IgD-negative memory B cell (primary cell): ENCODE data around the gene USP24. TPM values are rescaled to one million over a fixed set of nuclear protein-coding genes. Genes with fewer than 3 reads are reported as not detected.
A peak's percentile ranks its signal among the peaks of the same experiment; 100 is the strongest.

Experiments
- H3K27ac Mint-ChIP-seq, 3 donors: one replicate each; pipeline ENCODE4 v1.8.0; 2020 to 2022; ENCODE audit warnings: mild to moderate bottlenecking in 3 of 3, mixed read lengths in 3 of 3, moderate library complexity in 1 of 3
- H3K27me3 Mint-ChIP-seq: one replicate; pipeline ENCODE4 v1.8.0; 2021; ENCODE audit warnings: mixed read lengths
- H3K36me3 Mint-ChIP-seq: one replicate; pipeline ENCODE4 v1.8.0; 2020; ENCODE audit warnings: mild to moderate bottlenecking, mixed read lengths
- H3K4me1 Mint-ChIP-seq, 3 donors: one replicate each; pipeline ENCODE4 v1.8.0; 2020 to 2022; ENCODE audit warnings: mixed read lengths in 3 of 3, mild to moderate bottlenecking in 1 of 3
- H3K4me3 Mint-ChIP-seq, 4 donors: one replicate each; pipeline ENCODE4 v1.8.0; 2020 to 2022; ENCODE audit warnings: mild to moderate bottlenecking in 4 of 4, mixed read lengths in 4 of 4, moderate library complexity in 3 of 4
- H3K9me3 Mint-ChIP-seq, 3 donors: one replicate each; pipeline ENCODE4 v1.8.0; 2020 to 2021; ENCODE audit warnings: mixed read lengths in 3 of 3, mild to moderate bottlenecking in 1 of 3
- polyA plus RNA-seq: library from polyadenylated mRNA; unstranded; fragments of 300-500 nt; fragmentation: Illumina TruSeq; gene quantifications from one replicate; pipeline ENCODE4 v1.2.3, GENCODE V29; 2021

The USP24 gene
- polyA plus RNA-seq, 1 donor from 2014 or later, result 10.2 TPM

- peaks cover 1% of the 10 kb centered on the region for H3K36me3 Mint-ChIP-seq
- no peak overlapping the region for H3K4me3 Mint-ChIP-seq
- H3K9me3 Mint-ChIP-seq, result no peaks in the 10 kb centered on the region
- no peak overlapping the region for H3K27ac Mint-ChIP-seq
- H3K27me3 Mint-ChIP-seq, result no peaks in the 10 kb centered on the region
- no peaks in the 10 kb centered on the region for H3K4me1 Mint-ChIP-seq
Observed at GRCh38 chr1:55076356-55076755, 138.8 kb downstream of the USP24 start.

- Mint-ChIP-seq H3K4me1 (no peaks in the 10 kb centered on the region), H3K9me3 (no peaks in the 10 kb centered on the region), H3K36me3 (peaks cover 7% of the 10 kb centered on the region), H3K27ac (no peak overlapping the region), H3K27me3 (no peaks in the 10 kb centered on the region), H3K4me3 (no peak overlapping the region)
Observed at GRCh38 chr1:55074455-55074854, 140.7 kb downstream of the USP24 start.

GRCh38 chr1:55073187-55073916 lies 141.8 kb downstream of the USP24 start:
- no peak overlapping the region for H3K4me3 Mint-ChIP-seq
- H3K27me3 Mint-ChIP-seq, result no peaks in the 10 kb centered on the region
- peaks cover 7% of the 10 kb centered on the region for H3K36me3 Mint-ChIP-seq
- no peaks in the 10 kb centered on the region for H3K4me1 Mint-ChIP-seq
- no peaks in the 10 kb centered on the region for H3K9me3 Mint-ChIP-seq
- H3K27ac Mint-ChIP-seq, result peak overlapping the region in 1 of 3 donors; percentile 8

GRCh38 chr1:55071477-55071876 lies 143.7 kb downstream of the USP24 start:
- Mint-ChIP-seq H3K27me3 (no peaks in the 10 kb centered on the region), H3K4me3 (no peak overlapping the region), H3K27ac (peak overlapping the region in 1 of 3 donors; percentile 61)

GRCh38 chr1:55070293-55071164 lies 144.6 kb downstream of the USP24 start:
- Mint-ChIP-seq H3K36me3 (peaks cover 5% of the 10 kb centered on the region), H3K27me3 (no peaks in the 10 kb centered on the region), H3K4me1 (no peaks in the 10 kb centered on the region), H3K4me3 (peak overlapping the region in 2 of 4 donors; percentile 19 to 44), H3K27ac (peak overlapping the region in 2 of 3 donors; percentile 55 to 77), H3K9me3 (no peaks in the 10 kb centered on the region)

More at GRCh38 chr1:55071477-55071876, 143.7 kb downstream of the USP24 start:
- Mint-ChIP-seq H3K4me1 (no peaks in the 10 kb centered on the region), H3K36me3 (peaks cover 5% of the 10 kb centered on the region), H3K9me3 (no peaks in the 10 kb centered on the region)

- no peaks in the 10 kb centered on the region for H3K27me3 Mint-ChIP-seq
- H3K4me1 Mint-ChIP-seq, result peaks cover 0 to 4% (median 0%) of the 10 kb centered on the region in 3 donors
- no peak overlapping the region for H3K4me3 Mint-ChIP-seq
- H3K9me3 Mint-ChIP-seq, result no peaks in the 10 kb centered on the region
- peaks cover 5% of the 10 kb centered on the region for H3K36me3 Mint-ChIP-seq
- peak overlapping the region in 1 of 3 donors; percentile 3 for H3K27ac Mint-ChIP-seq
Observed at GRCh38 chr1:55069280-55069679, 145.9 kb downstream of the USP24 start.

- H3K27ac Mint-ChIP-seq, result peak overlapping the region in 2 of 3 donors; percentile 3 to 26
- no peak overlapping the region for H3K4me3 Mint-ChIP-seq
- H3K9me3 Mint-ChIP-seq, result no peaks in the 10 kb centered on the region
- no peaks in the 10 kb centered on the region for H3K27me3 Mint-ChIP-seq
- peaks cover 0 to 4% (median 0%) of the 10 kb centered on the region in 3 donors for H3K4me1 Mint-ChIP-seq
- peaks cover 5% of the 10 kb centered on the region for H3K36me3 Mint-ChIP-seq
Observed at GRCh38 chr1:55068638-55069037, 146.5 kb downstream of the USP24 start.

GRCh38 chr1:55067914-55068313 lies 147.2 kb downstream of the USP24 start:
- Mint-ChIP-seq H3K4me3 (no peak overlapping the region), H3K27me3 (no peaks in the 10 kb centered on the region), H3K4me1 (peaks cover 0 to 4% (median 0%) of the 10 kb centered on the region in 3 donors), H3K27ac (peak overlapping the region in 1 of 3 donors; percentile 11), H3K36me3 (peaks cover 5% of the 10 kb centered on the region), H3K9me3 (no peaks in the 10 kb centered on the region)

- H3K9me3 Mint-ChIP-seq, result no peaks in the 10 kb centered on the region
- H3K4me3 Mint-ChIP-seq, result no peak overlapping the region
- no peaks in the 10 kb centered on the region for H3K27me3 Mint-ChIP-seq
- H3K4me1 Mint-ChIP-seq, result peaks cover 0 to 4% (median 0%) of the 10 kb centered on the region in 3 donors
- peak overlapping the region in 1 of 3 donors; percentile 11 for H3K27ac Mint-ChIP-seq
- H3K36me3 Mint-ChIP-seq, result peaks cover 5% of the 10 kb centered on the region
Observed at GRCh38 chr1:55067022-55067778, 148.0 kb downstream of the USP24 start.

- H3K4me3 Mint-ChIP-seq, result no peak overlapping the region
Observed at GRCh38 chr1:55065648-55066047, 149.5 kb downstream of the USP24 start.

GRCh38 chr1:55064861-55065263 lies 150.3 kb downstream of the USP24 start:
- peaks cover 0 to 4% (median 0%) of the 10 kb centered on the region in 3 donors for H3K4me1 Mint-ChIP-seq
- no peaks in the 10 kb centered on the region for H3K36me3 Mint-ChIP-seq
- no peaks in the 10 kb centered on the region for H3K9me3 Mint-ChIP-seq
- no peak overlapping the region for H3K27ac Mint-ChIP-seq
- no peak overlapping the region for H3K4me3 Mint-ChIP-seq
- no peaks in the 10 kb centered on the region for H3K27me3 Mint-ChIP-seq

More at GRCh38 chr1:55065648-55066047, 149.5 kb downstream of the USP24 start:
- Mint-ChIP-seq H3K4me1 (peaks cover 0 to 4% (median 0%) of the 10 kb centered on the region in 3 donors), H3K27me3 (no peaks in the 10 kb centered on the region), H3K9me3 (no peaks in the 10 kb centered on the region), H3K36me3 (peaks cover 1% of the 10 kb centered on the region), H3K27ac (peak overlapping the region in 1 of 3 donors; percentile 25)

GRCh38 chr1:55064071-55064581 lies 151.0 kb downstream of the USP24 start:
- H3K27me3 Mint-ChIP-seq, result no peaks in the 10 kb centered on the region
- no peaks in the 10 kb centered on the region for H3K9me3 Mint-ChIP-seq
- no peak overlapping the region for H3K4me3 Mint-ChIP-seq
- no peaks in the 10 kb centered on the region for H3K36me3 Mint-ChIP-seq
- no peak overlapping the region for H3K27ac Mint-ChIP-seq
- peaks cover 0 to 4% (median 0%) of the 10 kb centered on the region in 3 donors for H3K4me1 Mint-ChIP-seq

- no peaks in the 10 kb centered on the region for H3K27me3 Mint-ChIP-seq
- no peak overlapping the region for H3K27ac Mint-ChIP-seq
- no peaks in the 10 kb centered on the region for H3K36me3 Mint-ChIP-seq
- H3K4me3 Mint-ChIP-seq, result no peak overlapping the region
- no peaks in the 10 kb centered on the region for H3K9me3 Mint-ChIP-seq
- H3K4me1 Mint-ChIP-seq, result peaks cover 0 to 4% (median 0%) of the 10 kb centered on the region in 3 donors
Observed at GRCh38 chr1:55063577-55063942, 151.6 kb downstream of the USP24 start.

GRCh38 chr1:55062801-55063576 lies 152.2 kb downstream of the USP24 start:
- H3K4me1 Mint-ChIP-seq, result peaks cover 0 to 4% (median 0%) of the 10 kb centered on the region in 3 donors
- no peak overlapping the region for H3K4me3 Mint-ChIP-seq
- H3K27me3 Mint-ChIP-seq, result no peaks in the 10 kb centered on the region
- no peaks in the 10 kb centered on the region for H3K9me3 Mint-ChIP-seq
- H3K36me3 Mint-ChIP-seq, result no peaks in the 10 kb centered on the region
- H3K27ac Mint-ChIP-seq, result peak overlapping the region in 1 of 3 donors; percentile 22
